Stimulated activated naive CD4-positive, alpha-beta T cell treated with Interleukin-2 at 50 U/mL for 16 hours (primary cell): ENCODE measurements around the gene ZNF490.
A peak's percentile ranks its signal among the peaks of the same experiment; 100 is the strongest.
"Not testable (repeated sequence)": the region's sequence is repeated elsewhere in the genome, so short reads cannot be mapped to it uniquely, and the experiment has no call there.

Source experiments
- DNase-seq: peaks from one replicate; lab custom pipeline; 2025; lab: John Stamatoyannopoulos, UW

The ZNF490 gene

GRCh38 chr19:12610540-12611360 is at the start of gene ZNF490, which contains the start of gene ZNF791:
Gene ZNF490 (minus strand): TSS chr19:12610813. CDS start chr19:12610680, 133 bp downstream.
Gene ZNF791 (plus strand): TSS chr19:12610920. CDS start chr19:12611080, 160 bp downstream.
- peak; percentile 96 for DNase-seq

- DNase-seq, result no peak
Observed at GRCh38 chr19:12657966-12658365, 47.4 kb upstream of the ZNF490 start.

GRCh38 chr19:12656899-12657571 is 46.4 kb upstream of the ZNF490 start:
- DNase-seq, result no peak

- no peak for DNase-seq
Observed at GRCh38 chr19:12655546-12655945, 44.9 kb upstream of the ZNF490 start.

- DNase-seq, result no peak
Observed at GRCh38 chr19:12652219-12652618, 41.6 kb upstream of the ZNF490 start.

- DNase-seq, result no peak
Observed at GRCh38 chr19:12649941-12650340, 39.3 kb upstream of the ZNF490 start.

GRCh38 chr19:12648088-12648487 is 37.5 kb upstream of the ZNF490 start:
- no peak for DNase-seq

GRCh38 chr19:12647490-12648071 is 37.0 kb upstream of the ZNF490 start:
- no peak for DNase-seq

- DNase-seq, result no peak
Observed at GRCh38 chr19:12647047-12647446, 36.4 kb upstream of the ZNF490 start.

- DNase-seq, result no peak
Observed at GRCh38 chr19:12646551-12646950, 35.9 kb upstream of the ZNF490 start.

- not testable (repeated sequence) for DNase-seq
Observed at GRCh38 chr19:12643716-12644115, 33.1 kb upstream of the ZNF490 start.

- DNase-seq, result no peak
Observed at GRCh38 chr19:12642506-12642905, 31.9 kb upstream of the ZNF490 start.

- no peak for DNase-seq
Observed at GRCh38 chr19:12641456-12641855, 30.8 kb upstream of the ZNF490 start.

- peak; percentile 86 for DNase-seq
Observed at GRCh38 chr19:12639901-12640613, 29.4 kb upstream of the ZNF490 start.

- DNase-seq, result no peak
Observed at GRCh38 chr19:12638611-12639182, 28.1 kb upstream of the ZNF490 start.

GRCh38 chr19:12636631-12637030 is 26.0 kb upstream of the ZNF490 start:
- DNase-seq, result no peak

GRCh38 chr19:12629215-12629614 is 18.6 kb upstream of the ZNF490 start:
- DNase-seq, result no peak

- no peak for DNase-seq
Observed at GRCh38 chr19:12628040-12629022, 17.7 kb upstream of the ZNF490 start.

GRCh38 chr19:12626958-12627357 is 16.3 kb upstream of the ZNF490 start:
- DNase-seq, result no peak

GRCh38 chr19:12623361-12624031 is 12.9 kb upstream of the ZNF490 start:
- no peak for DNase-seq
